ENCODE measurements around the gene IRAG1. TPM values are rescaled to one million over a fixed set of nuclear protein-coding genes. Genes with fewer than 3 reads are reported as not detected.

IRAG1 gene
- total RNA-seq, 1 donor from 2014 or later: 5.1 TPM

GRCh38 chr11:10716122-10716521 lies 22.6 kb upstream of the IRAG1 start:
- Histone ChIP-seq H3K27ac (replicated peaks) (no peak overlapping the region), H3K27me3 (ENCODE audit: low read depth) (peaks cover 7% of the 10 kb centered on the region), H3K9me3 (replicated peaks) (no peaks in the 10 kb centered on the region), H3K36me3 (no peaks in the 10 kb centered on the region), H3K4me1 (no peaks in the 10 kb centered on the region), H3K4me3 (no peak overlapping the region)
- intact Hi-C loops (cut with micrococcal nuclease): no loop called here
- TF ChIP-seq, protein P1, sequence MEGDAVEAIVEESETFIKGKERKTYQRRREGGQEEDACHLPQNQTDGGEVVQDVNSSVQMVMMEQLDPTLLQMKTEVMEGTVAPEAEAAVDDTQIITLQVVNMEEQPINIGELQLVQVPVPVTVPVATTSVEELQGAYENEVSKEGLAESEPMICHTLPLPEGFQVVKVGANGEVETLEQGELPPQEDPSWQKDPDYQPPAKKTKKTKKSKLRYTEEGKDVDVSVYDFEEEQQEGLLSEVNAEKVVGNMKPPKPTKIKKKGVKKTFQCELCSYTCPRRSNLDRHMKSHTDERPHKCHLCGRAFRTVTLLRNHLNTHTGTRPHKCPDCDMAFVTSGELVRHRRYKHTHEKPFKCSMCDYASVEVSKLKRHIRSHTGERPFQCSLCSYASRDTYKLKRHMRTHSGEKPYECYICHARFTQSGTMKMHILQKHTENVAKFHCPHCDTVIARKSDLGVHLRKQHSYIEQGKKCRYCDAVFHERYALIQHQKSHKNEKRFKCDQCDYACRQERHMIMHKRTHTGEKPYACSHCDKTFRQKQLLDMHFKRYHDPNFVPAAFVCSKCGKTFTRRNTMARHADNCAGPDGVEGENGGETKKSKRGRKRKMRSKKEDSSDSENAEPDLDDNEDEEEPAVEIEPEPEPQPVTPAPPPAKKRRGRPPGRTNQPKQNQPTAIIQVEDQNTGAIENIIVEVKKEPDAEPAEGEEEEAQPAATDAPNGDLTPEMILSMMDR (IDR thresholded peaks at IDR 0.05; ENCODE audit: borderline replicate concordance): no peak
- no peak for DNase-seq

GRCh38 chr11:10715571-10715970 lies 22.0 kb upstream of the IRAG1 start:
- no peak for DNase-seq
- no peak overlapping the region for H3K4me3 ChIP-seq
- H3K36me3 ChIP-seq: no peaks in the 10 kb centered on the region
- intact Hi-C loops (cut with micrococcal nuclease): no loop called here
- TF ChIP-seq, protein P1 (IDR thresholded peaks at IDR 0.05; ENCODE audit: borderline replicate concordance): no peak
- H3K4me1 ChIP-seq: no peaks in the 10 kb centered on the region
- H3K9me3 ChIP-seq (replicated peaks): no peaks in the 10 kb centered on the region
- no peak overlapping the region for H3K27ac ChIP-seq (replicated peaks)
- peaks cover 7% of the 10 kb centered on the region for H3K27me3 ChIP-seq (ENCODE audit: low read depth)

DNA sequence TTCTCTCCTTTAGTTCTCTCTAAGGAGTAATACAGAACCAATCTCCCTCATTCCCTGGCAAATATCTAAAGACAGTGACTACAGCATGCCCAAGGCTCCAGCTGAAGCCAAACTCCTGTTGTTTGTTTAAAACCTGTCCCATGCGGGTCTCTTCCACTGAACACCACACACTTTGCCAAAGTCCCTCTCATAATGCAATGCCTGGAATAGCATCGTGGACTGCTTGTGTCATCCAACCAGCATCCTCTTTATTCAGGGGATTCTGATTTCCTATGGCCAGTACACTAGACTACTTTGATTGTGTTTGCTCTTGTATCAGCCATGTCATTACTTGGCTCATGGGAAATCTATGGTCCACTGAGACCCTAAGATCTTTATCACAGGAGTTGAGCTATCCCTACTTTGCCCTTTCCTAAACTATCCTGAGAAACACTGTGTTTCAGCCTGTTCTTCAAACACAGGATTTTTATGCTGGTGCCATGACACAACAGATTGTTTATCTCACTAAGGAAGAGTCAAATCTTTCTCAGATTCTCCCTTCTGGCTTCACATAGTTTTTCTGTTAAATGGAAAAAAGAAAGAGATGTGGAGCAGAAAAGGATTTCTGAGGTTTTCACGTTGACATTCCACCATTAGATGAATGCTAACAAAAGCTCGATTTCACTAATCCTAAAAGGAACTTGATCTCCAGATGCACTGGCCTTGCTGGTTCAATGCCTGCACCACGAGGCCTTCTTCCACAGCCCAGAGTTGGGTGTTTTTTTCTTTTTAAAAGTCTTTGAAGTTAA lies 15.9 kb upstream of the IRAG1 start:
- intact Hi-C loops (cut with micrococcal nuclease): no loop called here
- H3K27ac ChIP-seq (replicated peaks): no peak overlapping the region

GRCh38 chr11:10708131-10708530 lies 14.6 kb upstream of the IRAG1 start:
- Histone ChIP-seq H3K4me3 (no peak overlapping the region), H3K4me1 (no peaks in the 10 kb centered on the region), H3K27me3 (ENCODE audit: low read depth) (no peaks in the 10 kb centered on the region), H3K27ac (replicated peaks) (no peak overlapping the region), H3K36me3 (no peaks in the 10 kb centered on the region), H3K9me3 (replicated peaks) (no peaks in the 10 kb centered on the region)
- TF ChIP-seq, protein P1 (IDR thresholded peaks at IDR 0.05; ENCODE audit: borderline replicate concordance): no peak
- intact Hi-C loops (cut with micrococcal nuclease): no loop called here
- no peak for DNase-seq

More for the DNA sequence above, 15.9 kb upstream of the IRAG1 start:
- TF ChIP-seq, protein P1 (IDR thresholded peaks at IDR 0.05; ENCODE audit: borderline replicate concordance): no peak
- Histone ChIP-seq H3K9me3 (replicated peaks) (no peaks in the 10 kb centered on the region), H3K4me1 (no peaks in the 10 kb centered on the region), H3K4me3 (no peak overlapping the region), H3K36me3 (no peaks in the 10 kb centered on the region), H3K27me3 (ENCODE audit: low read depth) (no peaks in the 10 kb centered on the region)
- DNase-seq: no peak

DNA sequence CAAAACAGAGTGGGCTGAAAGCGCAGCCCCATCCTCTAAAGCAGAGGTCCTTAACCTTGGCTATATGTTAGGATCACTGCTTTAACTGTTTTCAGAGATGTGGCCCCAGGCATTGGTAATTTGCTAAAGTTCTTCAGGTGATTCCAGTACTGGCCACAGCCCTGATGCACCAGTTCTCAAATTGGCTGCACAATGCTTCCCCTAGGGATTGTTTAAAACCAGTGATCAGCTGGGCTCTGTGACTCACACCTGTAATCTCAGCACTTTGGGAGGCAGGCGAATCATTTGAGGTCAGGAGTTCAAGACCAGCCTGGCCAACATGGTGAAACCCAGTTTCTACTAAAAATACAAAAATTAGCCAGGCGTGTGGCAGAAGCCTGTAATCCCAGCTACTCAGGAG lies 8.4 kb upstream of the IRAG1 start:
- no peak for DNase-seq
- no peaks in the 10 kb centered on the region for H3K4me1 ChIP-seq
- no peak overlapping the region for H3K27ac ChIP-seq (replicated peaks)
- H3K9me3 ChIP-seq (replicated peaks): no peaks in the 10 kb centered on the region
- TF ChIP-seq, protein P1 (IDR thresholded peaks at IDR 0.05; ENCODE audit: borderline replicate concordance): no peak
- no peaks in the 10 kb centered on the region for H3K36me3 ChIP-seq
- intact Hi-C loops (cut with micrococcal nuclease): no loop called here
- no peaks in the 10 kb centered on the region for H3K27me3 ChIP-seq (ENCODE audit: low read depth)
- H3K4me3 ChIP-seq: no peak overlapping the region
